K562 (cell line): ENCODE measurements around the gene PSME1. TPM values are rescaled to one million over a fixed set of nuclear protein-coding genes. Genes with fewer than 3 reads are reported as not detected.

ENCODE experiments used
- CEBPG ChIP-seq, 3 experiments: fragments of 200-800 bp in 1 of 3; sonication (Bioruptor generic) in 1 of 3; sonication (generic) in 1 of 3; formaldehyde crosslinking in 1 of 3; IDR thresholded peaks in 2 of 3; conservative IDR thresholded peaks in 1 of 3; 2 replicates each; pipeline versions ENCODE4 v1.6.1 to v1.8.0; 2016 to 2022; ENCODE audit warnings: missing compliant biosample characterization in 2 of 3, missing genetic modification characterization in 2 of 3, mild to moderate bottlenecking in 1 of 3, missing genetic modification reagents in 1 of 3
- GATAD2B ChIP-seq: fragments of 450-650 bp; IDR thresholded peaks from 2 replicates; pipeline ENCODE4 v1.6.1; 2017; ENCODE audit warnings: mild to moderate bottlenecking, borderline replicate concordance
- NR2C1 ChIP-seq, 2 experiments: fragments of 450-650 bp; IDR thresholded peaks; 2 replicates each; pipeline ENCODE4 v1.6.1; 2017; ENCODE audit warnings: mild to moderate bottlenecking in 2 of 2, antibody characterized with exemption in 1 of 2, inconsistent platforms in 1 of 2, missing compliant biosample characterization in 1 of 2, missing genetic modification characterization in 1 of 2
- NRF1 ChIP-seq, 2 experiments: fragments of 450-650 bp; IDR thresholded peaks in 1 of 2; conservative IDR thresholded peaks in 1 of 2; 2 replicates each; pipeline ENCODE4 v1.6.1; 2014; ENCODE audit warnings: mild to moderate bottlenecking in 2 of 2
- PHB ChIP-seq: fragments of 250-450 bp; sonication (Bioruptor Pico); IDR thresholded peaks from 2 replicates; pipeline ENCODE4 v1.5.0; 2021
- RCOR1 ChIP-seq, 2 experiments: IDR thresholded peaks; 2 replicates each; pipeline ENCODE4 v1.6.1; 2012; ENCODE audit warnings: low read depth in 2 of 2, low read length in 2 of 2, borderline replicate concordance in 1 of 2, improper control_type of control experiment in 1 of 2
- TBP ChIP-seq: optimal IDR thresholded peaks from 2 replicates; pipeline ENCODE3; 2011; ENCODE audit warnings: low read depth, low read length, improper control_type of control experiment
- TEAD2 ChIP-seq: fragments of 450-650 bp; IDR thresholded peaks from 2 replicates; pipeline ENCODE4 v1.6.1; 2016; ENCODE audit warnings: missing genetic modification characterization, control low read depth, missing compliant biosample characterization
- TRIM24 ChIP-seq, 2 experiments: fragments of 450-650 bp; IDR thresholded peaks; 2 replicates each; pipeline ENCODE4 v1.6.1; 2016
- ZC3H11A ChIP-seq: IDR thresholded peaks from 2 replicates; pipeline ENCODE4 v1.6.1; 2012; ENCODE audit warnings: low read depth, low read length, improper control_type of control experiment
- polyA plus RNA-seq, 8 experiments: library from polyadenylated mRNA; depleted of rRNA in 4 of 8; stranded (reverse) in 5 of 8; unstranded in 3 of 8; fragments of >200 nt; fragmentation: Nextera tagmentation in 2 of 8; fragmentation: Illumina TruSeq in 1 of 8; extraction: Ambion mirVana in 2 of 8; extraction: Trizol in 1 of 8; gene quantifications; 2 replicates each; pipeline versions ENCODE4 v1.2.1 to v1.2.3, GENCODE V29; 2011 to 2014; ENCODE audit warnings: inconsistent platforms in 1 of 8, missing spikeins in 1 of 8
- total RNA-seq, 7 experiments: library from RNA; depleted of rRNA in 6 of 7; stranded (reverse); fragments of >200 nt in 6 of 7; fragmentation: Illumina TruSeq in 2 of 7; extraction: Trizol in 2 of 7; gene quantifications; 2 replicates each; pipeline versions ENCODE4 v1.2.1 to v1.2.3, GENCODE V29; 2011 to 2021; ENCODE audit warnings: low replicate concordance in 1 of 7
- TF ChIP-seq, protein P1 (sequence below): fragments of 450-650 bp; IDR thresholded peaks from 2 replicates; pipeline ENCODE4 v1.6.1; 2017; ENCODE audit warnings: antibody characterized with exemption, mild to moderate bottlenecking
- TF ChIP-seq, protein P2 (sequence below): fragments of 250-450 bp; sonication (Bioruptor Pico); IDR thresholded peaks from 2 replicates; pipeline ENCODE4 v1.4.0; 2020; ENCODE audit warnings: borderline replicate concordance
- TF ChIP-seq, protein P3 (sequence below): fragments of 250-450 bp; sonication (Bioruptor Pico); IDR thresholded peaks from 2 replicates; pipeline ENCODE4 v1.4.0; 2020
- TF ChIP-seq, protein P4 (sequence below): fragments of 200-800 bp; sonication (Bioruptor generic); IDR thresholded peaks from 2 replicates; pipeline ENCODE4 v1.6.1; 2017; ENCODE audit warnings: missing genetic modification characterization, missing compliant biosample characterization
- TF ChIP-seq, protein P5 (sequence below): sonication (generic); formaldehyde crosslinking; IDR thresholded peaks from 2 replicates; pipeline ENCODE4 v1.5.0; 2020; ENCODE audit warnings: missing genetic modification reagents

The PSME1 gene
- total and polyA plus RNA-seq, 9 of the 15 experiments (the other 6 are each of a cell fraction or from before 2014, with no cell fraction given) = 20.3 to 180 (median 67.5) TPM

DNA sequence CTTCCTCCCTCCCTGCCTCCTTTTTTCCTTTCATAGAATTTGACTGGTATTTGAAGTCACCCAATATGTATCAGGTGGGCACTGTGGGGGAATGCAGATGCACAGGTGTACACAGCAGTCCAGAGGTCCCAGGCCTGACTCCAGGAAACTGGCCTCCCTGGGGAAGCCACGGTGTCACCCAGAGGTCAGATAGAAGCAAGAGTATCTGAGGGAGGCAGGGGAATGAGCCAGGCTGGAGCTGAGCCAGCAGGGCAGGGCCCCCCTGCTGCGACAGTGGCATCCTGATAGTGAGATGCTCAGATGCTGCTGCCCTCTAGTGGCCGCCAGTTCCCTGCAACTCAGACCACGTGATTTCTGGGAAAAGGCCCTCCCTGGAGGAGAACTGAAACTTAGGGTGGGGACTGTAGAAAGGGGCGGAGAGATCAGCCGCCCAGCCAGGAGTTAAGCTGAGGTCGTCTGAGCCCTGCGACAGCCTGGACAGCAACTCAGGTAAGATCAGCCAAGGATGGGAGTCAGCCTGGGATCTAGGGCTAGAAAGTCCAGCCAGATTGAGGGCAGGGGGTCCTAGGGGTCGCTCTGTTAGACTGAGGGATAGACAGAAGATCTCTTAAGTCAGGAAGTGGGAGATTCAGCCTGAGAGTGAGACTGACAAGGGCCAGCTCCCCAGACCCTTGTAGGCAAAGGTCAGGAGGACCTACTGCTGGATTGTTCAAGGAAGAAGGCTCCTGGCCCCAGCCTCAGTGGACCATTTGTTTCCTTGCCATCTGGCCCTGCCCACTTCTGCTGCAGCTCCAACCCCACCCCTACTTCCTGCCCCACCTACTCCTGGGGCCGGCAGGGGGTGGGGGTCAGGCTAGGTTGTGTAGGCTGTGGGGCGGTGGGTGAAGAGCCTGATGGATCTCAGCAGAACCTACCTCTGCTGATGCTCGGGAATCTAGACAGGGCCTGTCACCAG lies 25.1 kb downstream of the PSME1 start, which contains the start of gene IRF9 (continued):
- TF ChIP-seq, protein P1, sequence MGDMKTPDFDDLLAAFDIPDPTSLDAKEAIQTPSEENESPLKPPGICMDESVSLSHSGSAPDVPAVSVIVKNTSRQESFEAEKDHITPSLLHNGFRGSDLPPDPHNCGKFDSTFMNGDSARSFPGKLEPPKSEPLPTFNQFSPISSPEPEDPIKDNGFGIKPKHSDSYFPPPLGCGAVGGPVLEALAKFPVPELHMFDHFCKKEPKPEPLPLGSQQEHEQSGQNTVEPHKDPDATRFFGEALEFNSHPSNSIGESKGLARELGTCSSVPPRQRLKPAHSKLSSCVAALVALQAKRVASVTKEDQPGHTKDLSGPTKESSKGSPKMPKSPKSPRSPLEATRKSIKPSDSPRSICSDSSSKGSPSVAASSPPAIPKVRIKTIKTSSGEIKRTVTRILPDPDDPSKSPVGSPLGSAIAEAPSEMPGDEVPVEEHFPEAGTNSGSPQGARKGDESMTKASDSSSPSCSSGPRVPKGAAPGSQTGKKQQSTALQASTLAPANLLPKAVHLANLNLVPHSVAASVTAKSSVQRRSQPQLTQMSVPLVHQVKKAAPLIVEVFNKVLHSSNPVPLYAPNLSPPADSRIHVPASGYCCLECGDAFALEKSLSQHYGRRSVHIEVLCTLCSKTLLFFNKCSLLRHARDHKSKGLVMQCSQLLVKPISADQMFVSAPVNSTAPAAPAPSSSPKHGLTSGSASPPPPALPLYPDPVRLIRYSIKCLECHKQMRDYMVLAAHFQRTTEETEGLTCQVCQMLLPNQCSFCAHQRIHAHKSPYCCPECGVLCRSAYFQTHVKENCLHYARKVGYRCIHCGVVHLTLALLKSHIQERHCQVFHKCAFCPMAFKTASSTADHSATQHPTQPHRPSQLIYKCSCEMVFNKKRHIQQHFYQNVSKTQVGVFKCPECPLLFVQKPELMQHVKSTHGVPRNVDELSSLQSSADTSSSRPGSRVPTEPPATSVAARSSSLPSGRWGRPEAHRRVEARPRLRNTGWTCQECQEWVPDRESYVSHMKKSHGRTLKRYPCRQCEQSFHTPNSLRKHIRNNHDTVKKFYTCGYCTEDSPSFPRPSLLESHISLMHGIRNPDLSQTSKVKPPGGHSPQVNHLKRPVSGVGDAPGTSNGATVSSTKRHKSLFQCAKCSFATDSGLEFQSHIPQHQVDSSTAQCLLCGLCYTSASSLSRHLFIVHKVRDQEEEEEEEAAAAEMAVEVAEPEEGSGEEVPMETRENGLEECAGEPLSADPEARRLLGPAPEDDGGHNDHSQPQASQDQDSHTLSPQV = peak; percentile 59; the same call in 1 of the 2 replicates
- TF ChIP-seq TBP (peak; percentile 36), TEAD2 (tag) (no peak), TRIM24 (IDR thresholded peaks at IDR 0.05) (0 out of 4 replicates have a peak, but pooled peaks of 1 of the 2 experiments have one; percentile 13), CEBPG (CRISPR knock-in tag; IDR thresholded peaks at IDR 0.05) (no peak), CEBPG (tag; conservative IDR thresholded peaks at IDR 0.05 in 1 of 2, IDR thresholded peaks at IDR 0.05 in 1 of 2) (no peak), ZC3H11A (no peak), NRF1 (conservative IDR thresholded peaks at IDR 0.05 in 1 of 2, IDR thresholded peaks at IDR 0.05 in 1 of 2) (peak in 1 of 2 experiments; percentile 25; a peak in 1 of 4 replicates), GATAD2B (0 out of 2 replicates have a peak, but pooled peaks have one; percentile 51), NR2C1 (IDR thresholded peaks at IDR 0.05) (0 out of 2 replicates have a peak, but pooled peaks have one; percentile 27), NR2C1 (tag; IDR thresholded peaks at IDR 0.05) (peak; percentile 33; the same call in 1 of the 2 replicates), PHB (no peak), RCOR1 (IDR thresholded peaks at IDR 0.05; ENCODE audit: borderline replicate concordance in 1 of 2, low read depth in 2 of 2, low read length in 2 of 2) (peak; percentile 53 to 91; a peak in 3 of 4 replicates)
- TF ChIP-seq, protein P2, sequence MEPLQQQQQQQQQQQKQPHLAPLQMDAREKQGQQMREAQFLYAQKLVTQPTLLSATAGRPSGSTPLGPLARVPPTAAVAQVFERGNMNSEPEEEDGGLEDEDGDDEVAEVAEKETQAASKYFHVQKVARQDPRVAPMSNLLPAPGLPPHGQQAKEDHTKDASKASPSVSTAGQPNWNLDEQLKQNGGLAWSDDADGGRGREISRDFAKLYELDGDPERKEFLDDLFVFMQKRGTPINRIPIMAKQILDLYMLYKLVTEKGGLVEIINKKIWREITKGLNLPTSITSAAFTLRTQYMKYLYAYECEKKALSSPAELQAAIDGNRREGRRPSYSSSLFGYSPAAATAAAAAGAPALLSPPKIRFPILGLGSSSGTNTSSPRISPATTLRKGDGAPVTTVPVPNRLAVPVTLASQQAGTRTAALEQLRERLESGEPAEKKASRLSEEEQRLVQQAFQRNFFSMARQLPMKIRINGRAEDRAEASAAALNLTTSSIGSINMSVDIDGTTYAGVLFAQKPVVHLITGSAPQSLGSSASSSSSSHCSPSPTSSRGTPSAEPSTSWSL (CRISPR knock-in tag) = no peak
- TF ChIP-seq, protein P3, sequence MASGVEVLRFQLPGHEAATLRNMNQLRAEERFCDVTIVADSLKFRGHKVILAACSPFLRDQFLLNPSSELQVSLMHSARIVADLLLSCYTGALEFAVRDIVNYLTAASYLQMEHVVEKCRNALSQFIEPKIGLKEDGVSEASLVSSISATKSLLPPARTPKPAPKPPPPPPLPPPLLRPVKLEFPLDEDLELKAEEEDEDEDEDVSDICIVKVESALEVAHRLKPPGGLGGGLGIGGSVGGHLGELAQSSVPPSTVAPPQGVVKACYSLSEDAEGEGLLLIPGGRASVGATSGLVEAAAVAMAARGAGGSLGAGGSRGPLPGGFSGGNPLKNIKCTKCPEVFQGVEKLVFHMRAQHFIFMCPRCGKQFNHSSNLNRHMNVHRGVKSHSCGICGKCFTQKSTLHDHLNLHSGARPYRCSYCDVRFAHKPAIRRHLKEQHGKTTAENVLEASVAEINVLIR = no peak
- TF ChIP-seq, protein P4, sequence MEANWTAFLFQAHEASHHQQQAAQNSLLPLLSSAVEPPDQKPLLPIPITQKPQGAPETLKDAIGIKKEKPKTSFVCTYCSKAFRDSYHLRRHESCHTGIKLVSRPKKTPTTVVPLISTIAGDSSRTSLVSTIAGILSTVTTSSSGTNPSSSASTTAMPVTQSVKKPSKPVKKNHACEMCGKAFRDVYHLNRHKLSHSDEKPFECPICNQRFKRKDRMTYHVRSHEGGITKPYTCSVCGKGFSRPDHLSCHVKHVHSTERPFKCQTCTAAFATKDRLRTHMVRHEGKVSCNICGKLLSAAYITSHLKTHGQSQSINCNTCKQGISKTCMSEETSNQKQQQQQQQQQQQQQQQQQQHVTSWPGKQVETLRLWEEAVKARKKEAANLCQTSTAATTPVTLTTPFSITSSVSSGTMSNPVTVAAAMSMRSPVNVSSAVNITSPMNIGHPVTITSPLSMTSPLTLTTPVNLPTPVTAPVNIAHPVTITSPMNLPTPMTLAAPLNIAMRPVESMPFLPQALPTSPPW (CRISPR knock-in tag) = peak; percentile 93
- TF ChIP-seq, protein P5, sequence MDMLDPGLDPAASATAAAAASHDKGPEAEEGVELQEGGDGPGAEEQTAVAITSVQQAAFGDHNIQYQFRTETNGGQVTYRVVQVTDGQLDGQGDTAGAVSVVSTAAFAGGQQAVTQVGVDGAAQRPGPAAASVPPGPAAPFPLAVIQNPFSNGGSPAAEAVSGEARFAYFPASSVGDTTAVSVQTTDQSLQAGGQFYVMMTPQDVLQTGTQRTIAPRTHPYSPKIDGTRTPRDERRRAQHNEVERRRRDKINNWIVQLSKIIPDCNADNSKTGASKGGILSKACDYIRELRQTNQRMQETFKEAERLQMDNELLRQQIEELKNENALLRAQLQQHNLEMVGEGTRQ (CRISPR knock-in tag) = peak; percentile 94
